ENCODE results near the gene VSTM1. TPM values are rescaled to one million over a fixed set of nuclear protein-coding genes. Genes with fewer than 3 reads are reported as not detected.

Gene VSTM1
- total RNA-seq, 4 donors from 2014 or later: 0.33 TPM; not detected in 3

GRCh38 chr19:53991224-53992113 is 72.2 kb downstream of the VSTM1 start, which contains the start of gene CACNG6:
CACNG6 (plus strand) TSS chr19:53991637; CDS start chr19:53992878, 1,241 bp downstream.
- DNase-seq (ENCODE audit: extremely low spot score): no peak
- no peaks in the 10 kb centered on the region for H3K9me3 ChIP-seq
- no peaks in the 10 kb centered on the region for H3K36me3 ChIP-seq
- H3K27me3 ChIP-seq: peaks cover 6 to 87% (median 30%) of the 10 kb centered on the region in 4 donors
- WGBS: 10% methylated on average over 26 of the region's 66 CpGs
- intact Hi-C loops (cut with DNase I): no loop called here
- H3K27ac ChIP-seq (replicated peaks in 1 of 4): no peak within 1 kb of the TSS
- peak within 1 kb of the TSS; percentile 37 to 52 (median 44) for H3K4me3 ChIP-seq
- peaks cover 0 to 32% (median 19%) of the 10 kb centered on the region in 4 donors for H3K4me1 ChIP-seq
- no peak for TF ChIP-seq EP300 (IDR thresholded peaks at IDR 0.05)
- no peak for TF ChIP-seq POLR2AphosphoS5 (IDR thresholded peaks at IDR 0.05)

Small RNA genes lying within 50 kb of the gene (small RNA-seq; reads per million reads assigned to genes)
- gene AC012314.20: 0 reads per million in 3 donors

Other genes with a start within 250 kb of the VSTM1 start
- gene NLRP12, start 239.6 kb downstream of the VSTM1 start, total RNA-seq: 1 to 10 TPM in 1 of 4 donors, under 1 TPM in 3; under 0.01 to 1.8 (median 0.30) TPM
- gene MYADM, start 196.0 kb downstream of the VSTM1 start, total RNA-seq: 100 to 1,000 TPM; 130 to 353 (median 204) TPM
- gene PRKCG, start 181.7 kb downstream of the VSTM1 start, total RNA-seq: not detected
- gene CACNG7, start 154.6 kb downstream of the VSTM1 start, total RNA-seq: 1 to 10 TPM in 1 of 4 donors, under 1 TPM in 1, not detected in 2; under 0.01 to 1.2 TPM
- gene CACNG8, start 101.0 kb downstream of the VSTM1 start, total RNA-seq: under 1 TPM in 1 of 4 donors, not detected in 3; 0.06 TPM
- gene CACNG6, start 72.3 kb downstream of the VSTM1 start, total RNA-seq: not detected
- not detected for gene TARM1, start 17.5 kb upstream of the VSTM1 start, total RNA-seq
- gene OSCAR, start 36.9 kb upstream of the VSTM1 start, total RNA-seq: 1 to 10 TPM in 3 of 4 donors, under 1 TPM in 1; 0.29 to 5.0 (median 1.6) TPM
- gene NDUFA3, start 39.0 kb upstream of the VSTM1 start, total RNA-seq: 10 to 100 TPM in 3 of 4 donors, 1 to 10 TPM in 1; 9.1 to 50.9 (median 26.4) TPM
- 10 to 100 TPM; 10.8 to 26.6 (median 19.8) TPM for gene TFPT, start 51.8 kb upstream of the VSTM1 start, total RNA-seq
- 10 to 100 TPM; 44.9 to 64.3 (median 56.0) TPM for gene PRPF31, start 51.9 kb upstream of the VSTM1 start, total RNA-seq
- gene CNOT3, start 73.9 kb upstream of the VSTM1 start, total RNA-seq: 10 to 100 TPM; 15.1 to 25.3 (median 21.1) TPM
- 10 to 100 TPM in 3 of 4 donors, 1 to 10 TPM in 1; 10.0 to 12.7 (median 11.5) TPM for gene LENG1, start 95.8 kb upstream of the VSTM1 start, total RNA-seq
- under 1 TPM in 3 of 4 donors, not detected in 1; 0.26 to 0.98 (median 0.33) TPM for gene TMC4, start 109.3 kb upstream of the VSTM1 start, total RNA-seq
- gene MBOAT7, start 125.7 kb upstream of the VSTM1 start, total RNA-seq: 10 to 100 TPM; 40.3 to 83.2 (median 59.4) TPM
- gene TSEN34, start 127.4 kb upstream of the VSTM1 start, total RNA-seq: 100 to 1,000 TPM in 1 of 4 donors, 10 to 100 TPM in 3; 49.4 to 103 (median 86.8) TPM
- 1,000 to 10,000 TPM; 1,410 to 2,465 (median 1,750) TPM for gene RPS9, start 137.0 kb upstream of the VSTM1 start, total RNA-seq
- 10 to 100 TPM in 2 of 4 donors, 1 to 10 TPM in 2; 9.1 to 36.1 (median 11.3) TPM for gene LILRB3, start 159.1 kb upstream of the VSTM1 start, total RNA-seq
- 1 to 10 TPM in 3 of 4 donors, under 1 TPM in 1; 0.86 to 2.9 (median 2.6) TPM for gene LILRA6, start 178.9 kb upstream of the VSTM1 start, total RNA-seq
- 10 to 100 TPM; 16.6 to 26.6 (median 21.4) TPM for gene LILRB5, start 193.4 kb upstream of the VSTM1 start, total RNA-seq
- gene LILRB2, start 217.2 kb upstream of the VSTM1 start, total RNA-seq: 1 to 10 TPM; 2.1 to 5.6 (median 2.6) TPM
- gene LILRA5, start 249.3 kb upstream of the VSTM1 start, total RNA-seq: 10 to 100 TPM in 1 of 4 donors, 1 to 10 TPM in 3; 1.5 to 12.1 (median 2.7) TPM

Measured in esophagus muscularis mucosa (tissue), 4 donors.